Measurements from ENCODE around the gene EEF1AKMT3.

The EEF1AKMT3 gene

GRCh38 chr12:57772429-57773322, at the start of gene EEF1AKMT3:
Gene EEF1AKMT3 (plus strand): TSS chr12:57772614. CDS start chr12:57772725, 111 bp downstream.
- no peak for DNase-seq (ENCODE audit: low read depth)

GRCh38 chr12:57722716-57723629, 49.4 kb upstream of the EEF1AKMT3 start:
- DNase-seq (ENCODE audit: low read depth) = no peak

GRCh38 chr12:57723630-57723962, 48.8 kb upstream of the EEF1AKMT3 start:
- DNase-seq (ENCODE audit: low read depth) = no peak

- no peak for DNase-seq (ENCODE audit: low read depth)
Observed at GRCh38 chr12:57724003-57724935, 48.1 kb upstream of the EEF1AKMT3 start.

- DNase-seq (ENCODE audit: low read depth) = no peak
Observed at GRCh38 chr12:57724936-57725740, 47.3 kb upstream of the EEF1AKMT3 start.

- no peak for DNase-seq (ENCODE audit: low read depth)
Observed at GRCh38 chr12:57725851-57726150, 46.6 kb upstream of the EEF1AKMT3 start.

GRCh38 chr12:57726151-57726883, 46.1 kb upstream of the EEF1AKMT3 start:
- DNase-seq (ENCODE audit: low read depth) = no peak

GRCh38 chr12:57726884-57727757, 45.3 kb upstream of the EEF1AKMT3 start:
- DNase-seq (ENCODE audit: low read depth) = no peak

- no peak for DNase-seq (ENCODE audit: low read depth)
Observed at GRCh38 chr12:57727758-57728395, 44.5 kb upstream of the EEF1AKMT3 start.

GRCh38 chr12:57729321-57729844, 43.0 kb upstream of the EEF1AKMT3 start:
- DNase-seq (ENCODE audit: low read depth) = no peak

GRCh38 chr12:57730336-57731067, 41.9 kb upstream of the EEF1AKMT3 start:
- DNase-seq (ENCODE audit: low read depth) = no peak

GRCh38 chr12:57731411-57732080, 40.9 kb upstream of the EEF1AKMT3 start:
- DNase-seq (ENCODE audit: low read depth) = no peak

GRCh38 chr12:57732270-57732669, 40.1 kb upstream of the EEF1AKMT3 start:
- no peak for DNase-seq (ENCODE audit: low read depth)

GRCh38 chr12:57732726-57733593, 39.5 kb upstream of the EEF1AKMT3 start:
- DNase-seq (ENCODE audit: low read depth) = no peak

- no peak for DNase-seq (ENCODE audit: low read depth)
Observed at GRCh38 chr12:57733928-57734327, 38.5 kb upstream of the EEF1AKMT3 start.

- DNase-seq (ENCODE audit: low read depth) = no peak
Observed at GRCh38 chr12:57734591-57734990, 37.8 kb upstream of the EEF1AKMT3 start.
